SK-N-DZ (cell line): ENCODE results near the gene P4HA3. TPM values are rescaled to one million over a fixed set of nuclear protein-coding genes. Genes with fewer than 3 reads are reported as not detected.
A peak's percentile ranks its signal among the peaks of the same experiment; 100 is the strongest.
"Not testable (repeated sequence)": the region's sequence is repeated elsewhere in the genome, so short reads cannot be mapped to it uniquely, and the experiment has no call there.

Source experiments
- DNase-seq: peaks from one replicate; pipeline ENCODE4 v3.0.0-alpha.2; 2015; ENCODE audit warnings: low spot score
- polyA plus RNA-seq, 2 experiments: library from polyadenylated mRNA; depleted of rRNA; stranded (reverse); fragments of >200 nt; gene quantifications; 2 replicates each; pipeline ENCODE4 v1.2.3, GENCODE V29; 2014

The P4HA3 gene
- polyA plus RNA-seq (2014; cell fraction: cytosol; rRNA removed) = not detected in 2 replicates
- not detected in 2 replicates for polyA plus RNA-seq (2014; cell fraction: nucleus; rRNA removed)

- peak; percentile 29 for DNase-seq
Observed at GRCh38 chr11:74311352-74311926, at the start of gene P4HA3. Gene P4HA3 (minus strand): TSS chr11:74311640. CDS start chr11:74311611, 29 bp downstream.

- no peak for DNase-seq
Observed at GRCh38 chr11:74357449-74357848, 46.0 kb upstream of the P4HA3 start.

GRCh38 chr11:74355626-74356025 is 44.2 kb upstream of the P4HA3 start:
- DNase-seq = no peak

DNA sequence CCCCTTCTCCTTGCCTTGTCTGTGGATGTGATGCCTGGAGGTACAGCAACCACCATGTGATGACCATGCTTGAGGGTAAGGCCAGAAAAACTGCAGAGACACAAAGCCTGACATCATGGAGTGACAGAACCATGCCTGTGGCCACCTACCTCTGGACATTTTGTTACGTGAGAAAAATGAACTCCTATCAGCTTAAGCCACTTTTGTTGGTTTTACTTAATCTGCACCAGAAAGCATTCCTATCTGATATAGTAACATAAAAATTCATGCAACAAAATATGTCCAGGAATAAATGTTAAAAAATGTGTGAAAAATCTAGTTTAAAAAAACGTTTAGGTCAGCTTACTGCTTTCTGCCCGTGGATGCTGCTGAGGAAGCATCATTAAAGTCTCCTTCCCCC is 42.6 kb upstream of the P4HA3 start:
- no peak for DNase-seq

DNA sequence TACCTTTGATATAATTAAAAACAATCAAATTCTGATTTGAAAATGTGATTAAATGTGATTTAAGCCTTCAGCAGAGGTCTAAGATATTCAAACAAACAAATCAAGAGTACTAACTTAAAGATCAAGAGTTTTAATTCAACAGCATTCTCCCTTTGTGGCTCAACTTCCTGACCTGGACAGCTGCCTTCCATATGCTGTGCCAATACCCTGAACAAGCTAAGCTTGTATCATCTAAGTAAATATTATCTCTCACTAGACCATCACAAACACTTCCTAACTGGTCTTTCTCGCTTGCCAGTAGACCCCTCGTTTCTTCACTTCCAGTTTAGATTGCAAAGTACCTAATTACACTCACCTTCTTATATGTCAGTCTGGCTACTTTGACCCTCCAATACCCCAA is 35.9 kb upstream of the P4HA3 start:
- DNase-seq = no peak

DNA sequence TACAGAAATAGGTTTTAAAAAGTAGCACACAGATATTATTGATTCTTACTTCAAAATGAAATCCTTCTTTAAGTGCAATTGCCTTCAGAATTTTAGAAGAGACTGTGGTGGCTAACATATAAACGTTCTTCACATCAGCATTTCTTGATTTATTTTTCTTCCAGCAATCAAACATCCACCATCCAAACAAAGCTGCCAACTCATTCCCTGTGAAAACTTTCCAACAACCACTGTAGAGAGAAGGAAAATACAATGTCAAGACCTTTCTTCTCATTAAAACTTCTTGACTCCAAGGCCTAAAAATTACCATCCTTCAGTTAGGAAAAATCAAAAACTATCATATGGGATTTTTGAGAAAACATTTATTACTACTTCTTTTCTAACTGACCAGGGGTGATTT is 34.0 kb upstream of the P4HA3 start:
- no peak for DNase-seq

DNA sequence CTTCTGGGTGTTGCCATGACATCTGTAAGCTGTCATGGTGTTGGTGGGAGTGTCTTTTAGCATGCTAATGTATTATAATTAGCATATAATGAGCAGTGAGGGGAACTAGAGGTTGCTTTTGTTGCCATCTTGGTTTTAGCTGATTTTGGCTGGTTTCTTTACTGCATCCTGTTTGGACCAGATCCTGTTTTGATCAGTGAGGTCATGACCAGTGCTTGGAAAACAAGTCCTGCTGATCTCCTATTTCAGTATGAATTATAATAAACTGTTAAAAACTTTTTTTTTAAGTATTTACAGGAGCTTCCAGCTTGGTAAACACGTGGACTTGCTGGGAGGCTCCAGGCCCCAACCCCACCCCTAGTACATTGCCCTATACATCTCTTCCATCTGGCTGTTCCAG is 30.5 kb upstream of the P4HA3 start:
- DNase-seq = no peak

DNA sequence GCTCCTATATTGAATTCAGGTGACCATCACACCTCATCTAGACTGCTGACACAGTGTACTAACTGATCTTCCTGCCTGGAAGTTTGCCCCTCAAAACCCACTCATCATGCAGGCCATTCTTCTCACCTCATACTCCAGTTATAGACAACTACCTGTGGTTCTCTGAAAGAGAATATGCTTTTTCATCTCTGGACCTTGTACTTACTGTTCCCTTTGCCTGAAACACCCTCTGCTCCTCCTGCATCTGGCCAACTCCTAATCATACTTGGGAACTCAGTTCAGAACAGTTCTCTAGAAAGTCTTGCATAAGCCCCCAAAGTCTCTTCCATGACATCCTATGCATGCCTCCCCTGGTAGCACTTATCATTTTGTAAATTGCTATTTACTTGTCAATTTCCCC is 28.2 kb upstream of the P4HA3 start:
- DNase-seq = no peak

DNA sequence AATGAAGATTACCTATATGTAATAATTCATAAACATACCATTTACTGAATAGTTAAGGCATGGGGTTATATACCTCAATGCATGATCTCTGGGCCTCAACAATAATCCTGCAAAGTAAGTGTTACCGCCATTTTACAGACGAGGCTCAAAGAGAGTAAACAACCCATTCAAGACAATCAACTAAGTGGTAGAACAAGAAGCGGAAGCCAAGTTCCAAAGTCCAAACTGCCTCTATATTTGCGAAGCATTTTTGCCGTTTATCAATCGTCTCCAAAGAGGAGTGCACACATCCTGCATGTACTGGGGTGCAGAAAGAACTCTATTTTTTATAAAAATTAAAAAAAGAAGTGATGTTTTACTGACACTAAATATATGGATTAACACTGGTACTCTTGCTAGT is 27.5 kb upstream of the P4HA3 start:
- no peak for DNase-seq

GRCh38 chr11:74333193-74333592 is 21.8 kb upstream of the P4HA3 start:
- DNase-seq = no peak

DNA sequence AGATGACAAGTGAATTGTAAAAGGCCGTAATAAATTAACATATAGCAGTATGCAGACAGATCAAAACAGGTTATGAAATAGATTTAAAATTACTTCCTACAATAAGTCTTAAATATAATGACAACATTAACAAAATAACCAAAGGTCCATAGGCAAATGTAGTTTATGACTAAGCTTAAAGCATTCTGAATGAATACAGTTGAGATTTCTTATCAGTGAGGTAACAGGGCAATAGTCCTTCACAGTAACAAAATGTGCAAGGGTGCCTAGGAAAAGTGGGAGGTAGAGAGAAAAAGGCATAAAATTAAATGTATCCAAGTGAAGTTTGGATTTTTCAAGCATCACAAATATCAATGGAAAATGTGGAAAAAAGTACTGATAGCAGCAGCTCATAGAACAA is 20.9 kb upstream of the P4HA3 start:
- no peak for DNase-seq

DNA sequence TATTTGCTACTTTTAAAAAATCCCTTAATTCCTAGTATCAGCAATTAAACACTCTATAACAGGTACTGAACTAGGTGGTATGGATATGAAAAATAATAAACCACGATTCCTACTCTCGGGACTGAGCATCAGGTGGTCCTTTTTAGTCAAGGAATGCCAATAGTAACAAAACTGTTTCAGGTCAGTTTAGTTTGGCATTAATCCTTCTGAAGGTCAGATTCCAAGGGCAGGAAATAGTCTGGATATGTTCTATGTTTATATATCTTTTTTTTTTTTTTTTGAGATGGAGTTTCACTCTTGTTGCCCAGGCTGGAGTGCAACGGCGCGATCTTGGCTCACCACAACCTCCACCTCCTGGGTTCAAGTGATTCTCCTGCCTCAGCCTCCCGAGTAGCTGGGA is 19.6 kb upstream of the P4HA3 start:
- DNase-seq = not testable (repeated sequence)

GRCh38 chr11:74330075-74330858 is 18.8 kb upstream of the P4HA3 start:
- DNase-seq = no peak

DNA sequence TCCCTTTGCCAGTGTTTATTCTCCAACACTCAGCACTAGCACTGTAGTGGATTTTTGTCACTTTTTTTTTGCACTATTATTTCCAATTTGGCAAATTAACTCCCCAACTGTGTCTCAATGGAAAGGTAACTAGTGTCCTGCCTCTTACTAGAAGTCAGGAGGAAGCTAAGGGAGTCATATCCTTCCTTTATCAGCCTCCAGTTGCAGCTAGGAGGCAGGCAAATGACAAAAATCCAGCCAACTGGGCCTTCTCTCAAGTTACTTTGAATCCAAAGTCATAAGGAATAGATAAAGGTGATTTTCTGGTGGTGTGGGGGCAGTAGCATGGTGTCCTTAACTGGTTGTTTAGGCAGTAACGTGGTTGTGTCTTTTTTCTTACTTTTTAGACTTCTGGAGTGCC is 15.6 kb upstream of the P4HA3 start:
- no peak for DNase-seq

- no peak for DNase-seq
Observed at GRCh38 chr11:74326665-74327064, 15.2 kb upstream of the P4HA3 start.

DNA sequence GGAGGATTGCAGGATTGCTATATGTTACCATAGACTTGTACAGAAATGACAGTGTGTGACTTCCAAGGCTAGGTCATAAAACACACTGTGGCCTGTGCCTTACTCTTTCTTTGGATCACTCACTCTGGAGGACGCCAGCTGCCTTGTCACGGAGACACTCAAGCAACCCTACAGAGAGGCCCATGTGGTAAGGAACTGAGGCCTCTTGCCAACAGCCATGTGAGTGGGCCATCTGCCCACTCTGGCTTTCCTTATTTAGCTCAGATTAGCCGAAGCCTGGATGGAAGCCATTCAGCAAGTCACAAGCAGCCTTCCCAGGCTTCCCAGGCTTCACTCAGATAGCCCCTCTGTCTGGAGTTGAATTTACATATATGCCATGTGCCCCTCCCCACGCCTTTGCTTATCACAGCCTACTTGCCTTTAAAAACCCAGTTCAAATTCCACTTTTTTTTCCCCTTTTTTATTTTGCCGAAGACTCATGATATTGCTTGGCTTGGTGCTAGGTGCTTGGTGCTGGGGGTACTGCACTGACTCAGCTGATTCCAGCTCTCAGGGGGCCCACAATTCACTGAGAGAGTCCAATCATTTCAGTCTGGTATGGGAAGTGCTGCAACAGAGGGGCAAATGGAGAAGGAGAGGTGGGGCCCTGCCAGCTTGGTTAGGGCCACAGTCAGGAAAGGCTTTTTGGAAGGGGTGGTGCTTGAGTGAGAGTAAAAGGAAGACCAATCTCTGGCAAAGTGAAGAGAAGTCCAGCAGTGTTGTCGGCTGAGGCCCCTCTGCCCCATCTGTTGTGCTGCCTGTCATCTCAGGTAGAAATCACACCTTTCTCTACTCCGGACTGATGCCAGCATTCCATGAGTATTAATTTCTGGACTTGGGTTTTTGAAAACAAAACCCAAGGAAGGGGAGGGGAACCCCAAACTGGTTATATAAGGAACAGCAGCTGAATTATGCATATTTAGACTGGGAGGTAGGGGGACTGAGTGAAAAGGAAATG is 14.5 kb upstream of the P4HA3 start:
- DNase-seq = no peak

DNA sequence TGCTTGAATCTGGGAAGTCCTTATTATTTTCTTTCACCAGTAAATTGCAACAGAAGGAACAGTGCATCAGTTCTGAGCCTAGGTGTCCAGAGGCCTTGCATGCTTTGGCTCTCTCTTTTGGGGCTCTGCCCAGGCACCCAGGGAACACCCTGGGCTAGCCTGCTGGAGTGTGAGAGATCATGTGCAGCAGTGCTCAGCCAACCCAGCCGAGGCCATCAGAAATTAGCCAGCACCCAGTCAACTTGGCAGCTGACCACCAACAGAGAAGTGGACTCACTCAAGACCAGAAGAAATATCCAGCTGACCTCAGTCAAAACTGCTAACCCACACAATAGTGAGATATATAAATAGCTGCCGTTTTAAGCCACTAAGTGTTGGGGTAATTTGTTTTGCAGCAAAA is 11.2 kb upstream of the P4HA3 start:
- DNase-seq = no peak

- no peak for DNase-seq
Observed at GRCh38 chr11:74321487-74322188, 10.2 kb upstream of the P4HA3 start.

DNA sequence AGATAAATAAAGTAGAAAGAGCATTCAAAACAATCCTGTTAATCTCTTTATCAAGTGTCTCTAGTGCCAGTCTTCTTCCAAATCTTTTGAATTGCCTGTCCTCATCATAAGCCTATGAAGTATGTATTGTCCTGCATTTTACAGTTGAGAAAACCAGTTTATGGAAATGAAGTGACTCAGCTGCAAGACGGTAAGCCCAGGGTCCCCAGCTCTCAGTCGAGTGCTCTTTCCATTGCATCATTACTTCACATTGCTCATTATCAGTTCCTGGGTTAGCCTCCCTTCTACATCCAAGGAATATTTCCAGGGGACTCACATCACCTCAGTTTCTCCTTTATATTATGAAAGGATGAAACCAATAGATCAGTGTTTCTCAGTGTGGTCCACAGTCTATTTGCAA is 9.1 kb upstream of the P4HA3 start:
- no peak for DNase-seq

DNA sequence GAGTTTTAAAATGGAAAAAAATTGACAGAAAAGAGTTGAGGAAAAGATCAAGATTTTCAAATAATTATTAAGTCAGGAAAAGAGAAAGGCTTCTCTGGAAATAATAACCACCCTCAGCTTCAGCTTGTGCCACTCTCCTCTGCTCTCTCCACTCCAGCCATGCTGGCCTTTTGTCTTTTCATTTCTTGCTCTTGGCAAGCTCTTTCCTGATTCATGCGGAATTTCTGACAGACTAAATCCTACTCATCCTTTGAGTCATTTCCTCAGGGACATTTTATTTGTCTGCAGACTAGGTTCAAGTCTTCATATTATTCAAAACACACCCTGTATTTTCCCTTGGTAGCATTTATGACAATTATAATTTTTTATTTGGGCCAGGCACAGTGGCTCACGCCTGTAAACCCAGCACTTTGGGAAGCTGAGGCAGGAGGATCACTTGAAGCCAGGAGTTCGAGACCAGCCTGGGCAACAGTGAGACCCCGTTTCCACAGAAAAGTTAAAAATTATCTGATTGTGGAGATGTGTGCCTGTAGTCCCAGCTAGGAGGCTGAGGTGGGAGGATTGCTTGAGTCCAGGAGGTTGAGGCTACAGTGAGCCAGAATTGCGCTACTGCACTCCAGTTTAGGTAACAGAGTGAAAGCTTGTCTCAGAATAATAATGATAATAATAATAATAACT is 7.8 kb upstream of the P4HA3 start:
- no peak for DNase-seq
